HG03432 (cell line): ENCODE results near the gene PARP12.

Source experiments
- ATAC-seq: cut with Tn5 transposase; IDR thresholded peaks from one replicate; pipeline ENCODE4 v1.9.1; 2021; ENCODE audit warnings: mild to moderate bottlenecking, moderate library complexity; ENCODE audit not compliant: unreplicated experiment

PARP12 gene

DNA sequence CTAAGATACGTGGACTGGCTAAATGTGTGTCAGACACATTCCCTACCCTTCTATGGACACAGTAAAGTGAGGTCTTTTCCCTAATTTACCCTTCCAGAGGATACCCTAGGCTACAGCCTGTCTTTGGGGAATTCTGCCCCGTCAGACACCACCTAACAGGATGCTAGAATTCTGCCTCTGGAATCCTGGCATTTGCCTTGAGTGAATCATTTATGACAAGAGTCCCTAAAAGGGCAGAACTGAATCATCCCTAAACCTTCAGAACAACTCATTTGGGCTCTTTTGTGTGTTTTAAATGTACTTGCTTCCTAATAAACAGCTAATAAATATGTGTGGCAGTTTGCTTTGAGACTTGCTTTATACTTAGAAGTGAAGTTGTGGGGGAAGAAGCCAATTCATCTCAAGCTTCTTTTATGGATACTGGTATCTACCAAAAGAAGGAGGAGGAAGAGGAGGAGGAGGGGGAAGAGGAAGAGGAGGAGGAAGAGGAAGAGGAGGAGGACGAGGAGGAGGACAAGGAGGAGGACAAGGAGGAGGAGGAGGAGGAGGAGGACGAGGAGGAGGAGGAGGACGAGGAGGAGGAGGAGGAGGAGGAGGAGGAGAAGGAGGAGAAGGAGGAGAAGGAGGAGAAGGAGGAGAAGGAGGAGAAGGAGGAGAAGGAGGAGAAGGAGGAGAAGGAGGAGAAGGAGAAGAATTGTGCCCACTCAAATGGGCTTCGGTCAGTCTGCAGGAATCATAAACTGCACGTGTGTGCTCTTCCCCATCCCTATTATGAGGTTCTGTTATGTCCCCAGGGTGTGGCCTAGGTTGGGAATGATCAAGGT, 27.1 kb downstream of the PARP12 start:
- ATAC-seq: no peak

DNA sequence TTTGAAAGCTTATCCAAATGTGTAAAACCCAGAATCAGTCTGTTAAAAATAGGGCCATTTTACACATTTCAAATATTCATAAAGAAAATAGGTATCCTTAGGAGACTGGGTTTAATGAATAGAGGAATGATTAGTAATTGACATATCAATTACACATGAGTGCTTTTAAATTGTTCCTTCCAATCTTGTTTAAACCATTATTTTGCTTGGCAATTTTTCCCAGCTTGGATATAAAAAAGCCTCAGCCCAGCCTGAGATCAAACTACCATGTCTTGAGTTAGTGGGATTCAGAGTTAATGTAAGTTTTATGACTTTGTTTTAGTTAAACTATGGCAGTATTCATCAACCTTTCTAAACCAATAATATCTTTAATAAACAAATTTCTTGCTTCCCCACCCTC, 28.3 kb downstream of the PARP12 start:
- ATAC-seq: no peak

DNA sequence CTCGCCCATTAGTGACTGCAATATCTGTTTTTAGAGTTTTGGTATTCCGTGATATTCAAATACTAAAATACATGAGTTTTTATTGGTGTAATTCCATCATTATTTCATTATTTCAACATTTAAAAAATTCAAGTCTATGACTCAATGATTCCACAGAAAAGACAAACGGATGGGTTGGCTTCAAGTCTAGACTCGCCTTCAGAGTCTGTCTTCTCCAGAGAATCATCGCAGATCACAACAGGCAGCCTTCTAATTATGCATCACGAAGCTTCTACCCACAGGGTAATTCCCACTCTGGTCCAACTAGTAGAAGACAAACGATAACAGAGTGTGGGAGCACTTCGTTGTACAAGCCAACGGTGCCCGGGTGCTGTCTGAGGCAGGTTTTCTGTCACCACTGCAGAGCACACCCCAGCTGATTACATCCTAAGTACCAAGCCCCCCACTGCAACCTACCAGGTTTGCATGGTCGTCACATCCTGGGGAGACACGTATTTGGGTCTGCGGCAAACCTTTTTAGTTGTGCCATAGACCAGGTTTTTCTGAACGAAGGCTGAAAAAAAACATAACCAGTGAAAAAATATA, 28.9 kb downstream of the PARP12 start:
- ATAC-seq: no peak

DNA sequence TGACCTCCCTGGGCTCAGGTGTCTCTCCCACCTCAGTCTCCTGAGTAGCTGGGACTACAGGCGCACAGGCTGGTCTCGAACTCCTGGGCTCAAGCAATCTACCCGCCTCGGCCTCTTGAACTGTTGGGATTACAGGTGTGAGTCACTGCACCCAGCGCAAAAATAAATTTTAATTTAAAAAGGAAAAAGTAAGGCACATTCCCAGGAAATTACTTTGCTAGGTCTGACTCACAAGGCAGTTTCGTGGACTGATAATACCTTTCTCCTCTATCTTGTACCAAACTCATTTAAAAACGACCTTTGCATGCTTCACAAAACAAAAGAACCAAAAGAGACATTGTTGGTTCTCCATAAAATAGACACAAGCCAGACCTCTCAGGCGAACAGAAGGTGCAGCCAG, 29.7 kb downstream of the PARP12 start:
- ATAC-seq: no peak

DNA sequence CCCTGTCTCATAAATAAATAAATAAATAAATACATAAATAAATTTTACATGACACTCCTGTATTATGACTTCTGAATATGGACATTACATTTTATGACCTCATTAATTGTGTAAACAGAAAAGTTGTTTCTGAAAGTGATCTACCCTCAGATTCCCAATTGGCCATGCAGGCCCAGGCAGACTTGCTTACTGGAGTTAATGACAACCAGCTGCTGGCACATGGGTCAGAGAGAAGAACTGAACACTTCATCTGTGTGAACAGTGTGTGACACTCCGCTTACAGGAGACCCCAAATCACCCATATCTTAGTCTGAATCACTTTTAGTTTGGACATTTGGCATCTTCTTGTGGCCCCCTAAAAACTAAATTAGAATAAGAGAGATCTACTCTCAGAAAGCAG, 31.4 kb downstream of the PARP12 start:
- ATAC-seq: no peak

DNA sequence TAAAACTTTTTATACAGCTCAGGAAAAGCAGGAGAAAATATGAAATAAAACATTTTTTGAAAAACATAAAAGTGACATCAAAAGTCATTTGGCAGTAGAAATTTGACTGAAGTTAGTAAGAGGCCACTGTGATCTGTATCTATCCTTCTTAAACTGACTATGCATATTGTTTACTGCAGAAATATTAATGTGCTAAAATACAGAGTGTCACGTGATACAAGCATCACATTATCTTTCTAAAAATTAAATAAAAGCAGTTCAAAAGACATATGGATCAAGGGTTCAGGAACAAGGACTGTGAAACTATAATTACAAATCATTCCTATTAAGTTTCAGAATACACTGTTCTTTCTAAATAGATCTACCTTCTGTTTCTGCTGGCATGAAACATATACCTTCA, 33.7 kb downstream of the PARP12 start:
- no peak for ATAC-seq

DNA sequence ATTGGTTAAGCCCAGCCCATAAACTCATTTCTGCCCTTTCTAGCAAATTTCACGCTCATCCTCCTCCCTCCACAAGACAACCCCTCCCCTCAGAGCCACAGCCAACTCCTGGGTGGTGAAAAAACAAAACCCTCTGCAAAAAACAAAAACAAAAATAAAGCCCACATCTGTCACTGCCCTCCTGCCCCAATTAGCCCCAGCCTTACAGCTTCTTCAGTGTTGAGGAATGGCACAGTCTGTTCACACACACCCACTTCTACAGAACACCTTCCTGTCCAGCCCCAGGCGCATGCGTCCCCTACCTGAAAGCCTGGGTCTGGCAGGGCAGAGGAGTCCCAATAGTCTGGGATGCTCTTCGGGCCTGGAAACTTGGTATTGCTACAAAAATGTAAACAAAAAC, 34.4 kb downstream of the PARP12 start:
- ATAC-seq: no peak

DNA sequence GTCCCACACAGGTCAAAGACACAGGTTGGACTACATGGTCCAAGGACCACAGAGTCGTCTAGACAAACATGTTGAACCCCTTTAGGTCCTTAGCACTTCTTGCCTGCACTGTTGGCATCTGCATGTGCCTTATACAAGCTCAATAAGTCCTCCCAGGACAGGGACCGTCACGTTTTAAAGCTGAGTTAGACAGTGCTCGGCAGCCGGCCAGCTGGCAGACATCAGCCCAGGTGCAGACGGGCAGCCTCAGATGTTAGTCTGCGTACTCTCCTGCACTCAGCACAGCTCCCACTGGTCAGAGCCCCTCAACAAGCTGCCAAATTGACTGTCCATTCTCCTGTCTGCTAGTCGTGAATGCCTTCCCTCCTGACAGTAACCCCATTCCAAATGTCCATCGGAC, 34.9 kb downstream of the PARP12 start:
- no peak for ATAC-seq

DNA sequence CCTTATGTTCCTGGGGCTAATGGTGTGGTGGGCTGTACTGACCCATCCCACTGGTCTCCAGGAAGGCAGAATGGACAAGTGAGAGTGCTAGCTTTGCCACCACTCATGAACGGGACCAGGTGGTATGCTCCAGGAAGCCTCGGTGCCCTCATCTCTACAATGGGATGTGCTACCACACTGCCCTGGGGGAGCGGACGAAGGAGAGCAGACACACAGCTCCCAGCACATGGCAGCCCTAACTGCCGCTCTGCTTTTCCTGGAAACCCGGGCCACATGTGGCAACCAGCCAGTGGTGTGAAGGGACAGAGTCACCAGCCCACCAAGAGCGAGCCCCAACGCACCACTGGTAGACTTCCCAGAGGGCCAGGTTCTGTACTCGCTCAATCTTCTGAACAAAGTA, 35.8 kb downstream of the PARP12 start:
- ATAC-seq: no peak

DNA sequence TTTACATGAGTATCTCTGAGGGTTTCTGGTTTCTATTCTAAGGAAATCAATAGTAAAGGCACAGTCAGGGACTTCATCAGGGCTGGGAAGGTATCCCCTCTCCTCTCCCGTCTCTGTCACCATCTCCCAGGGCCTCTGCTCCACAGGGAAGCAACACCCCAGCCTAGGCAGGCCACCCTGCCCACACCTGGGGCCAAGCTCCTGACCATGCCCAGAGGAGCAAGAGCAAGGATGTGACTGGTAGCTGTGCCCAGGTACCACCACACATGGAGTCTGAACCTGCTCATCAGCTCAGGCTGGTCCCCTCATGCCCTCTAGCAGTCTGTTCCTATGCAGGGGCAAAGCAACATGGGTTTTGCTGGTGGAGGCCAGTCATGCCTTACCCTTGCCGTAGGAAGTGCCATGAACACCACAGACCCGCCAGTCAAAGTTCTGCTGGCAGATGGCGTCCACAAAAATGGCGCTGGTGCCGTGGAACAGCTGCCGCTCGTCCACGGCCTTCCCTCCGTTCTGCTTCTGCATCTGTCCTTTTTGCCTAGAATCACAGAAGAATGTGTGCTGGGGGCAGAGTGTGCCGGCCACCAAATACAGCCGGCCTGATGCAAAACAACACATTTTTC, 36.8 kb downstream of the PARP12 start:
- no peak for ATAC-seq

DNA sequence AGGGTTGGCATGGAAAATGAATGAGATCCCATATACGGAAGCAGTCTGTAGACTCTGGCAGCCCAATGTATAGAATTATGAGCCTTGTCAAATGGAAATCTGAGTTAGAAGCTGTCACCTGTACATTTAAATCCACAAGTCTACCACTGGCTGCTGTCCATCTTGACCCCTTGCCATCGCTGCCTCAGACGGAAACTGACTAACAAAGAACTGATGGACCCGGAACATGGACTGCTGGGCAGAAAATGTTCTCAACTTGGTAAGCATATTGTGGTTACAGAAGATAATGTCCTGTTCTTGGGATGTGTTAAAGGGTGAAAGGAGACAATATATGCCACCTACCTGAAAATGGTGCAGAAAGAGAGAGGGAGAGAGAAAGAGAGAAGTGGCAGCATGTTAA, 37.5 kb downstream of the PARP12 start:
- ATAC-seq: no peak

DNA sequence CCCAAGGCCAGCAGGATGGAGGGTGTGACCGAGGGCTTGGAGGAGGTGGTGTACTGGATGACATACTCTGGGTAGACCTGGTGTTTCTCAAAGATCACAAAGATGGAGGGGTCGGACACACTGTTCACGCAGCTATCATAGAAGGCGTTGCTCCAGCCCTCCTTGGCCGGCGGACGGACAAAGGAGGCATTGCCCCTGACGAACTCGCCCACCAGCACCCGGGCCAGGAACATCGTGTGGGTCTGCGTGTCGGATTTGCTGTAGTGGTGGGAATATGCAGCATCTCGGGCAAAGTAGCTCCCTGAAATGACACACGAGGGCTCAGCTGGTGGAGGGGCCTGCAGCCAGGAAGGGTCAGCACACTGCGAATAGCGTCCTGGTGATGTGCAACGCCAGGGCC, 38.2 kb downstream of the PARP12 start:
- ATAC-seq: no peak

DNA sequence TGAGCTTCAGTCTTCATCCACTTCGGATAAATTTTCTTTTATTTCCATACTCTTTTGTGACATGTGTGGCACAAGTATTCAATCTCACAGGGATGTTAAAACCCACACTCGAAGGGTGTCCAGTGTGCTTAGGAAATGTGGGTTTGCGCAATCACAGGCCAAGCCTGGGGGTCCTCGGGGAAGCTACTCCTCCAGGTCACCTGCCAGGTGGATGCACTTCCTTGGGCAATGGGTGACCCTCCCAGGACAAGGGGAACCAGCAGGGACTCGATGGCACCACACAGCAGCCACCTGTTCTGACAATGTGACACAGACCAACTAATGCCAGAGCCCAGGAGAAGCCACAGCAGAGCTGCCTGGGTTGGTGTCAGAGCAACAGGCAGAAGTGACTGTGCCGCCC, 39.0 kb downstream of the PARP12 start:
- no peak for ATAC-seq

DNA sequence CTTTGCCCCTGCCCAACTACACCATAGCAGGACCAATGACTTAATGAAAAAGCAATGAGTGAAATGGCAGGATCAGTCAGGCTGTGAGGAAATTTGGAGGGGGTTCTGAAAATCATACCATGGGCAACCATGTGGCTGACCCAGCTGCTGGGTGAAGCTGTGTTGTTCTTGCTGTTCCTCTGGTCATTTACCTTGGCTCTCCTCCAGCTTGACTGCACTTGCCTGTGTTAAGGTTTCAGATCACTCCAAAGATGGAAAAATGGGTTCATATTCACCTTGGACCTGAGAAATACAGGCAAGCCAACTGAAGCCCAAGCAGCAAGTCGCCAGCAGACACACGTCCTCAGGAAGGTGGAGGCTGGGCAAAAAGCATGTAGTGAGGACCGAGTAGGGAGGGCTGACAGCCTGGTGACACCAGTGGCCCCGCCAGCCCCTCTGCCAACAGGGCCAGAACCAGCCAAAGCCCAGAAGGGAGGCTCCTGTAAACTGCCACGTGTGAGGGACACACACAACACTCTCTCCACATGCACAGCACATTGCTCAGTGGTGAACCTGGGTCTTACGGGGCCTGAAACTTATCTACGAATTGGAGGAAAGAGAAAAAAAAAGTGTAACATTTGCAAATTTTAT, 40.1 kb downstream of the PARP12 start:
- ATAC-seq: no peak

DNA sequence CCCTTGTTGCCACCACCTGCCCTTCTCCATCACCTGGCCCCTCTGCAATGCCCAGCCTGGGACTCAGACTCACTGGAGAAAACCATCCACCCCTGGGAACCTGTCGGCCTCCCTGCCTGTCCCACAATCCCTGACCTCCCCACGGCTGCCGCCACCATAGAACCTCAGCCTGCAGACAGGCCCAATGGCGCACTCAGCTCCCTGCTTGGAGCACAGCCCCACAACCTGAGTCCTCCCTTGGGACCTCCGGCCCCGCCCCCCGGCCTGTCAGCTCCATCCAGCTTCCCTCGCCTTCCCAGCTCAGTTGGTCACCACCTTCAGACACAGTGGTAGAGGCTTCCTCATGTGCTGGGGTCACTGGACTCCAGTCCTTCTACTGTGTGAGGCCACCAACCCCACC, 41.1 kb downstream of the PARP12 start:
- ATAC-seq: no peak

DNA sequence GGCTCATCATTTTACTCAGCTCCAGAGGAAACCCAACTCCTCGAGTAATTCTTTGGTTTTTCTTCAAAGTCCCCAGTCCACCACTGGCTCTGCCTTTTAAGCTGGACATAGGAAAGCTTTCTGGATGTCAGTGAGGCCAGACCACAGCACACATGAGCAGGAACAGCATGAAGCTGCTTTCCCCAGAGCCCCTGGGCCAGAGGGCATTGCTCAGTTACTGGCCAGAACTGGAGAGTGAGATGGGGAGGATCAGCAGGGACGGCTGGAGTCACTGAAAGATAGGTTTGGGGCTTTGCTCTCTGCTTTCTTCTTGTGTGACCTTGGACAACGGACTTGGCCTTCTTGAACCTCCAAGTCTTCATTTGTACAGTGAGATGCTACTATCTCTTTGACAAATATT, 43.1 kb downstream of the PARP12 start:
- no peak for ATAC-seq

DNA sequence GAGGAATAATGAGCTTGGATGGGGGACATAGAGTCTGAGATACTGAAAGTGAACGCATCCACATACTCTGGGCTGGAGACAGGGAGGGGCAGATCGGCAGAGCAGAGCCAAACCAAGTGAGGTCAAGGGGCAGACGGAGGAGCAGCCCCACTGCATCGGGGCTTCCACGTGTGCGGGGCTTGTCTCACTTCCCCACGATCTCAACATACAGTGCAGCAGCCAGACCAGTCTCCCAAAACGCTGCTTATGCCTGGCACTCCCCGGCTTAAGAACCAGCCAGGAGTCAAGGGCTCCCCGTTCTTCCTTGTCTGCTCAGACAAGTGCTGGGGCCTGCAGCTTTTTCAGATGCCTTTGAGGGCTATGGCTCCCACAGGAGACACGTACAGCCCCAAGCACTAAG, 43.6 kb downstream of the PARP12 start:
- no peak for ATAC-seq

DNA sequence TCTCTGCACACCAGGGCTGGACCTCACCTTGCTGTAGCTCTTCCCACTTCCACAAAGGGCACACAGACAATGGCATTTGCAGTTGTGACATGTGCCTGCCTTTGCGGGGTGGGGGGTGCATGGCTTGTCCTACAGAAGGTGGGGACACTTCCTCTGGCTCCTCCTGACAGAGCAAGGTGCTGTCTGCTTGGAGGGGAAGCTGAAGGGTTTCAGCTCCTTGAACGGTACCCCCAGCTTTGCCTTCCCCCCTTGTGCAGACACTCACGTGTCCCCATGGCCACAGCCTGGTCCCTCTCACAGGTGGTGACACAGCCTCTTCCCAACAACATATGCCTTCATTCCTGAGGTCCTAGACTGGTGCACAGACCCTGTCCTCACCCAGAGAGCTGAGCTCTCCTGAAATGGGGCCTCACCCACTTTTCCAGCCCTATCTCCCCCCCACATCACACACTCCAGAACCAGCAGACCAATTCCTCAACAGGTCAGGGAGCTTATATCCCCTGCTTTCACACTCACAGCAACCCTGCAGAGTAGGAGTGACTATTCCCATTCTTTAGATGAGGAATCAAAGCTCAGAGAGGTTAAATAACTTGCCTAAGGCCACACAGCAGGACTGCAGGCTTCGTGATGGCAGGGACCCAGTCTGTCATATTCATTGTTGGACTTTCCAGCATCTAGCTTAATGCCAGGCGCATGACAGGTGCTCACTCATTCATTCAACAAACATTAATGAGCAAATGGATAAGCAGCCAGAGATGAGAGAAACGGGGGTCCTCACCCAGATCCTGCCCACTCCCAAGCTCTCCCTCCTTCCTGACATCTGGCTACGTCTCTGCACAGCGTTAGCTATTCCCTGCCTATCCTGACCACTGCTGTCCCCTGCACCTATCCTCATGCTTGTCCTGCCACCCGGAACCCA, 44.4 kb downstream of the PARP12 start:
- no peak for ATAC-seq

DNA sequence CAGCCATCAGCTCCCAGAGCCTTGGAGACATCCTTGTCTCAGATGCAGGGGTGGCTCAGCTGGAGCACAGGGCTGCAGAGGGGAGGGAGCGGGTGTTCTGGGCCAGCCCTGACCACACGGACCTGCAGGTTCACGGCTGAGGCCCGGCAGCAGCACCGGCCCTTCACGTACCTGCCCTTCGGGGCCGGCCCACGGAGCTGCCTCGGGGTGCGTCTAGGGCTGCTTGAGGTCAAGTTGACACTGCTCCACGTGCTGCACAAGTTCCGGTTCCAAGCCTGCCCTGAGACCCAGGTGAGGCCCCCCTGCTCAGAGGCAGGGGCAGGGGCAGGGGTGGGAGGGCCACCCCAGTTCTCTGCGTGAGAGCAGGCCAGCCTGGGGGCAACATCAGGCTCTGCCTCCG, 45.2 kb downstream of the PARP12 start:
- no peak for ATAC-seq

DNA sequence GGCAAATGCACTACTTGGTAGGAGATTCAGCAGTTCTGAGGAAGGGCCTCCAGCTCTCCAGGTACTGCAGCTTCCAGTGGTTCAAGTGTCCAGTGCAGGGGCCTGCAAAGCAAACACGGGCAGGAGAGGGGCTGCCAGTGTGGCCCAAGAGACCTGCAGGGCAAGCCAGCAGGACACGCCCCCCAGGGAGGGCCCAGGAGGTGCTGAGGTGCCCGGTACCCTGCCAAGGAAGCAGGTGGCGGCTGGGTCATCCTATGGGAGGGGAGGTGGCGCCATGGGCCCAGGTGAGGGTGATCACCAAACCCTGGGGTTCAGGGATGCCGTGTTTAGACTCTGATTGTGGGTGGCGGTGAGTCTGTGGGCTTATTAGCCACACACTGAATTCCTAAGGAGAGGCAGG, 45.7 kb downstream of the PARP12 start:
- ATAC-seq: no peak

DNA sequence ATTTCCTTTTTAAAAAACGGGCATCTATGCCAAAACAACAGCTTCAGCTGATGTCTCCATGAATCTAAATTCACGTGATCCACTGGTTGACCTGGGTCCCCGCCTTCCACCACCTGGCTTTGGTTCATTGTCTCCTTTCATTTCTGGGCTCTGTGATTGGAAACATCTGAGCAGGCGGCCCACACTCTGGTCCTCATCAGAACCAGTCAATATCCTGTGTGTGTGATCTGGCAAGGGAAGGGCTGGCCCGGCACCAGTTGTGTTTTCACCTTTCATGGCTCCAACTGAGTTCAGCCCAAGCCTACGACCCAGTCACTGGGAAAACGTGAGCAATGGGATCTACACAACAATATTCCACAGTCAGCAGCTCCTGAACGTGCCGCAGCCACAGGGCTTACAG, 46.2 kb downstream of the PARP12 start:
- no peak for ATAC-seq
